HTR-8/SVneo (cell line): ENCODE measurements around the gene FCER2.
A peak's percentile ranks its signal among the peaks of the same experiment; 100 is the strongest.
"Not testable (repeated sequence)": the region's sequence is repeated elsewhere in the genome, so short reads cannot be mapped to it uniquely, and the experiment has no call there.

ENCODE experiments used
- DNase-seq: peaks from one replicate; pipeline ENCODE4 v3.0.0; 2011; ENCODE audit warnings: low spot score, mixed read lengths; ENCODE audit not compliant: insufficient read length
- FAIRE-seq: peaks from 2 replicates; lab custom pipeline; 2011; peaks lifted over from hg19 to GRCh38; lab: Jason Lieb, UNC

FCER2 gene

GRCh38 chr19:7661744-7662538 is 40.0 kb downstream of the FCER2 start:
- no peak for FAIRE-seq

GRCh38 chr19:7658219-7658686 is 43.7 kb downstream of the FCER2 start:
- DNase-seq, result no peak

More at GRCh38 chr19:7661744-7662538, 40.0 kb downstream of the FCER2 start:
- no peak for DNase-seq

GRCh38 chr19:7657131-7657751 is 44.7 kb downstream of the FCER2 start:
- FAIRE-seq (no peak), DNase-seq (no peak)

More at GRCh38 chr19:7658219-7658686, 43.7 kb downstream of the FCER2 start:
- FAIRE-seq, result no peak

GRCh38 chr19:7655581-7655980 is 46.4 kb downstream of the FCER2 start:
- FAIRE-seq (no peak), DNase-seq (no peak)

GRCh38 chr19:7654401-7654800 is 47.5 kb downstream of the FCER2 start:
- no peak for DNase-seq
- FAIRE-seq, result no peak

- DNase-seq (peak; percentile 92), FAIRE-seq (no peak)
Observed at GRCh38 chr19:7652061-7652641, 49.8 kb downstream of the FCER2 start.

GRCh38 chr19:7650148-7650547 is 51.8 kb downstream of the FCER2 start:
- no peak for FAIRE-seq
- DNase-seq, result no peak

GRCh38 chr19:7648265-7649014 is 53.5 kb downstream of the FCER2 start:
- FAIRE-seq, result no peak
- no peak for DNase-seq

GRCh38 chr19:7647156-7647555 is 54.8 kb downstream of the FCER2 start:
- DNase-seq (no peak), FAIRE-seq (no peak)

GRCh38 chr19:7646426-7646700 is 55.6 kb downstream of the FCER2 start:
- no peak for DNase-seq

GRCh38 chr19:7645656-7646425 is 56.1 kb downstream of the FCER2 start:
- FAIRE-seq, result no peak
- DNase-seq, result no peak

More at GRCh38 chr19:7646426-7646700, 55.6 kb downstream of the FCER2 start:
- FAIRE-seq, result no peak

- no peak for FAIRE-seq
- no peak for DNase-seq
Observed at GRCh38 chr19:7645163-7645562, 56.8 kb downstream of the FCER2 start.

- FAIRE-seq, result no peak
- no peak for DNase-seq
Observed at GRCh38 chr19:7644550-7644877, 57.4 kb downstream of the FCER2 start.

GRCh38 chr19:7643629-7644549 is 58.0 kb downstream of the FCER2 start:
- not testable (repeated sequence) for DNase-seq, FAIRE-seq

GRCh38 chr19:7643031-7643415 is 58.9 kb downstream of the FCER2 start:
- FAIRE-seq, result no peak
- no peak for DNase-seq

- no peak for DNase-seq
- FAIRE-seq, result no peak
Observed at GRCh38 chr19:7642295-7643030, 59.5 kb downstream of the FCER2 start.

GRCh38 chr19:7641290-7642276 is 60.3 kb downstream of the FCER2 start:
- no peak for DNase-seq
- no peak for FAIRE-seq
